Gastroesophageal sphincter (tissue), 3 donors: Measurements from ENCODE around the gene KRTAP10-9.
"Not testable (repeated sequence)": the region's sequence is repeated elsewhere in the genome, so short reads cannot be mapped to it uniquely, and the experiment has no call there.

Source experiments
- EP300 ChIP-seq: sonication (generic); formaldehyde crosslinking; IDR thresholded peaks from one replicate; pipeline ENCODE4 v1.6.1; 2017; ENCODE audit warnings: antibody characterized with exemption, mild to moderate bottlenecking
- POLR2A ChIP-seq, 2 donors: fragments of 450-650 bp; IDR thresholded peaks; one replicate each; pipeline ENCODE4 v1.6.1; 2017; ENCODE audit warnings: antibody characterized with exemption in 2 of 2, mild to moderate bottlenecking in 2 of 2, moderate library complexity in 1 of 2
- POLR2AphosphoS5 ChIP-seq: sonication (generic); formaldehyde crosslinking; IDR thresholded peaks from one replicate; pipeline ENCODE4 v1.6.1; 2017; ENCODE audit warnings: antibody characterized with exemption
- TF ChIP-seq, protein P1 (sequence below), 4 experiments: fragments of 200-600 bp in 2 of 4; fragments of 450-650 bp in 2 of 4; sonication (generic) in 1 of 4; IDR thresholded peaks; one replicate each; pipeline ENCODE4 v1.5.1; 2017 to 2019; ENCODE audit warnings: antibody characterized with exemption in 4 of 4, mild to moderate bottlenecking in 2 of 4, moderate library complexity in 2 of 4

DNA sequence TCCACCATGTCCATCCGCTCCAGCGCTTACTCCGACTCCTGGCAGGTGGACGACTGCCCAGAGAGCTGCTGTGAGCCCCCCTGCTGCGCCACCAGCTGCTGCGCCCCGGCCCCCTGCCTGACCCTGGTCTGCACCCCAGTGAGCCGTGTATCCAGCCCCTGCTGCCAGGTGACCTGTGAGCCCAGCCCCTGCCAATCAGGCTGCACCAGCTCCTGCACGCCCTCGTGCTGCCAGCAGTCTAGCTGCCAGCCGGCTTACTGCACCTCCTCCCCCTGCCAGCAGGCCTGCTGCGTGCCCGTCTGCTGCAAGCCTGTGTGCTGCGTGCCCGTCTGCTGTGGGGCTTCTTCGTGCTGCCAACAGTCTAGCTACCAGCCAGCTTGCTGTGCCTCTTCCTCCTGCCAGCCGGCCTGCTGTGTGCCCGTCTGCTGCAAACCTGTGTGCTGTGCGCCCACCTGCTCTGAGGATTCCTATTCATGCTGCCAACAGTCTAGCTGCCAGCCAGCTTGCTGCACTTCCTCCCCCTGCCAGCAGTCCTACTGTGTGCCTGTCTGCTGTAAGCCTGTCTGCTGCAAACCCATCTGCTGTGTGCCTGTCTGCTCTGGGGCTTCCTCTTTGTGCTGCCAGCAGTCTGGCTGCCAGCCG lies 409 bp downstream of the KRTAP10-9 start:
- TF ChIP-seq, protein P1, sequence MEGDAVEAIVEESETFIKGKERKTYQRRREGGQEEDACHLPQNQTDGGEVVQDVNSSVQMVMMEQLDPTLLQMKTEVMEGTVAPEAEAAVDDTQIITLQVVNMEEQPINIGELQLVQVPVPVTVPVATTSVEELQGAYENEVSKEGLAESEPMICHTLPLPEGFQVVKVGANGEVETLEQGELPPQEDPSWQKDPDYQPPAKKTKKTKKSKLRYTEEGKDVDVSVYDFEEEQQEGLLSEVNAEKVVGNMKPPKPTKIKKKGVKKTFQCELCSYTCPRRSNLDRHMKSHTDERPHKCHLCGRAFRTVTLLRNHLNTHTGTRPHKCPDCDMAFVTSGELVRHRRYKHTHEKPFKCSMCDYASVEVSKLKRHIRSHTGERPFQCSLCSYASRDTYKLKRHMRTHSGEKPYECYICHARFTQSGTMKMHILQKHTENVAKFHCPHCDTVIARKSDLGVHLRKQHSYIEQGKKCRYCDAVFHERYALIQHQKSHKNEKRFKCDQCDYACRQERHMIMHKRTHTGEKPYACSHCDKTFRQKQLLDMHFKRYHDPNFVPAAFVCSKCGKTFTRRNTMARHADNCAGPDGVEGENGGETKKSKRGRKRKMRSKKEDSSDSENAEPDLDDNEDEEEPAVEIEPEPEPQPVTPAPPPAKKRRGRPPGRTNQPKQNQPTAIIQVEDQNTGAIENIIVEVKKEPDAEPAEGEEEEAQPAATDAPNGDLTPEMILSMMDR (IDR thresholded peaks at IDR 0.05): not testable (repeated sequence)
- not testable (repeated sequence) for TF ChIP-seq POLR2AphosphoS5; POLR2A (IDR thresholded peaks at IDR 0.05); EP300
